WTC11 (cell line): ENCODE results near the gene TERT. TPM values are rescaled to one million over a fixed set of nuclear protein-coding genes. Genes with fewer than 3 reads are reported as not detected.
A peak's percentile ranks its signal among the peaks of the same experiment; 100 is the strongest.

Source experiments
- ATAC-seq: fragments of 200-7000 bp; cut with Tn5 transposase; 2 replicates; pipeline ENCODE4 v1.10.0; 2021; ENCODE audit warnings: mild to moderate bottlenecking, moderate library complexity
- CTCF ChIA-PET: fragments of 300-600 bp; sonication (Branson Sonifier 250); formaldehyde crosslinking; loops from one replicate; lab custom pipeline; 2021; ENCODE audit warnings: antibody characterized with exemption; lab: Charles Lee
- POLR2A ChIA-PET: fragments of 350-600 bp; sonication (Branson Sonifier 250); formaldehyde crosslinking; loops from one replicate; lab custom pipeline; 2021; ENCODE audit warnings: antibody characterized with exemption; lab: Charles Lee
- DNase-seq: peaks from one replicate; pipeline ENCODE4 v3.0.0; 2021; ENCODE audit warnings: low spot score
- H3K27ac Mint-ChIP-seq: 2 replicates; pipeline ENCODE4 v1.8.0; 2021; ENCODE audit warnings: mixed read lengths
- H3K27me3 Mint-ChIP-seq: 2 replicates; pipeline ENCODE4 v1.8.0; 2021; ENCODE audit warnings: low read depth, mild to moderate bottlenecking, moderate library complexity, mixed read lengths
- H3K36me3 Mint-ChIP-seq: 2 replicates; pipeline ENCODE4 v1.8.0; 2021; ENCODE audit warnings: mixed read lengths
- H3K4me1 Mint-ChIP-seq: 2 replicates; pipeline ENCODE4 v1.8.0; 2022; ENCODE audit warnings: mixed read lengths
- H3K4me3 Mint-ChIP-seq: 2 replicates; pipeline ENCODE4 v1.8.0; 2021; ENCODE audit warnings: mild to moderate bottlenecking, moderate library complexity, mixed read lengths
- H3K9me3 Mint-ChIP-seq: 2 replicates; pipeline ENCODE4 v1.8.0; 2021; ENCODE audit warnings: mixed read lengths
- ATF1 ChIP-seq: sonication (generic); formaldehyde crosslinking; IDR thresholded peaks from 2 replicates; pipeline ENCODE4 v1.8.1; 2023; ENCODE audit warnings: mild to moderate bottlenecking, moderate library complexity, missing genetic modification reagents
- ESRRA ChIP-seq: sonication (generic); formaldehyde crosslinking; IDR thresholded peaks from 2 replicates; pipeline ENCODE4 v1.8.1; 2022; ENCODE audit warnings: mild to moderate bottlenecking, missing genetic modification reagents, borderline replicate concordance
- FOXP1 ChIP-seq: sonication (generic); formaldehyde crosslinking; IDR thresholded peaks from 2 replicates; pipeline ENCODE4 v1.8.0; 2022; ENCODE audit warnings: missing genetic modification reagents, mild to moderate bottlenecking, moderate library complexity, borderline replicate concordance
- GTF2I ChIP-seq: fragments of 250-450 bp; sonication (Bioruptor Pico); conservative IDR thresholded peaks from 2 replicates; pipeline ENCODE4 v1.4.0; 2021; ENCODE audit warnings: mild to moderate bottlenecking
- HMGA2 ChIP-seq: fragments of 250-450 bp; sonication (Bioruptor Pico); IDR thresholded peaks from 2 replicates; pipeline ENCODE4 v1.4.0; 2021; ENCODE audit warnings: mild to moderate bottlenecking, moderate library complexity
- JAZF1 ChIP-seq: fragments of 250-450 bp; sonication (Bioruptor Pico); IDR thresholded peaks from 2 replicates; pipeline ENCODE4 v1.9.0; 2021; ENCODE audit warnings: moderate library complexity, mild to moderate bottlenecking, inconsistent platforms
- MXD4 ChIP-seq: fragments of 250-450 bp; sonication (Bioruptor Pico); IDR thresholded peaks from 2 replicates; pipeline ENCODE4 v1.8.0; 2021; ENCODE audit warnings: mild to moderate bottlenecking, moderate library complexity, borderline replicate concordance
- OVOL2 ChIP-seq: fragments of 250-450 bp; sonication (Bioruptor Pico); IDR thresholded peaks from 2 replicates; pipeline ENCODE4 v1.9.0; 2021; ENCODE audit warnings: mild to moderate bottlenecking, borderline replicate concordance
- SMAD3 ChIP-seq: sonication (generic); formaldehyde crosslinking; IDR thresholded peaks from 2 replicates; pipeline ENCODE4 v1.8.0; 2022; ENCODE audit warnings: missing genetic modification reagents, mild to moderate bottlenecking, borderline replicate concordance
- SMAD4 ChIP-seq: sonication (generic); formaldehyde crosslinking; IDR thresholded peaks from 2 replicates; pipeline ENCODE4 v1.8.0; 2022; ENCODE audit warnings: mild to moderate bottlenecking, missing genetic modification reagents
- TCF7 ChIP-seq: sonication (generic); formaldehyde crosslinking; IDR thresholded peaks from 2 replicates; pipeline ENCODE4 v1.8.0; 2022; ENCODE audit warnings: mild to moderate bottlenecking, low read depth, missing genetic modification reagents, moderate library complexity
- TEAD1 ChIP-seq: sonication (generic); formaldehyde crosslinking; IDR thresholded peaks from 2 replicates; pipeline ENCODE4 v1.8.0; 2022; ENCODE audit warnings: mild to moderate bottlenecking, missing genetic modification reagents
- ZNF263 ChIP-seq: sonication (generic); formaldehyde crosslinking; IDR thresholded peaks from 2 replicates; pipeline ENCODE4 v1.8.1; 2022; ENCODE audit warnings: low read depth, mild to moderate bottlenecking, moderate library complexity, missing genetic modification reagents
- total RNA-seq: library from RNA; stranded (reverse); gene quantifications from 3 replicates; pipeline ENCODE4 v1.2.3, GENCODE V29; 2021
- TF ChIP-seq, protein P1 (sequence below): sonication (generic); formaldehyde crosslinking; IDR thresholded peaks from 2 replicates; pipeline ENCODE4 v1.8.1; 2023; ENCODE audit warnings: mild to moderate bottlenecking, missing genetic modification reagents, borderline replicate concordance
- TF ChIP-seq, protein P2 (sequence below): fragments of 250-450 bp; sonication (Bioruptor Pico); IDR thresholded peaks from 2 replicates; pipeline ENCODE4 v1.8.0; 2021; ENCODE audit warnings: mild to moderate bottlenecking
- TF ChIP-seq, protein P3 (sequence below): sonication (generic); formaldehyde crosslinking; IDR thresholded peaks from 2 replicates; pipeline ENCODE4 v1.8.1; 2023; ENCODE audit warnings: mild to moderate bottlenecking, missing genetic modification reagents, moderate library complexity
- TF ChIP-seq, protein P4 (sequence below): sonication (generic); formaldehyde crosslinking; IDR thresholded peaks from 2 replicates; pipeline ENCODE4 v1.8.1; 2022; ENCODE audit warnings: mild to moderate bottlenecking, missing genetic modification reagents, moderate library complexity, borderline replicate concordance
- TF ChIP-seq, protein P5 (sequence below): fragments of 250-450 bp; sonication (Bioruptor Pico); IDR thresholded peaks from 2 replicates; pipeline ENCODE4 v1.9.0; 2021; ENCODE audit warnings: moderate library complexity, mild to moderate bottlenecking, inconsistent platforms, borderline replicate concordance

The TERT gene
- total RNA-seq, 1 experiment from 2014 or later, result 42.9 TPM

DNA sequence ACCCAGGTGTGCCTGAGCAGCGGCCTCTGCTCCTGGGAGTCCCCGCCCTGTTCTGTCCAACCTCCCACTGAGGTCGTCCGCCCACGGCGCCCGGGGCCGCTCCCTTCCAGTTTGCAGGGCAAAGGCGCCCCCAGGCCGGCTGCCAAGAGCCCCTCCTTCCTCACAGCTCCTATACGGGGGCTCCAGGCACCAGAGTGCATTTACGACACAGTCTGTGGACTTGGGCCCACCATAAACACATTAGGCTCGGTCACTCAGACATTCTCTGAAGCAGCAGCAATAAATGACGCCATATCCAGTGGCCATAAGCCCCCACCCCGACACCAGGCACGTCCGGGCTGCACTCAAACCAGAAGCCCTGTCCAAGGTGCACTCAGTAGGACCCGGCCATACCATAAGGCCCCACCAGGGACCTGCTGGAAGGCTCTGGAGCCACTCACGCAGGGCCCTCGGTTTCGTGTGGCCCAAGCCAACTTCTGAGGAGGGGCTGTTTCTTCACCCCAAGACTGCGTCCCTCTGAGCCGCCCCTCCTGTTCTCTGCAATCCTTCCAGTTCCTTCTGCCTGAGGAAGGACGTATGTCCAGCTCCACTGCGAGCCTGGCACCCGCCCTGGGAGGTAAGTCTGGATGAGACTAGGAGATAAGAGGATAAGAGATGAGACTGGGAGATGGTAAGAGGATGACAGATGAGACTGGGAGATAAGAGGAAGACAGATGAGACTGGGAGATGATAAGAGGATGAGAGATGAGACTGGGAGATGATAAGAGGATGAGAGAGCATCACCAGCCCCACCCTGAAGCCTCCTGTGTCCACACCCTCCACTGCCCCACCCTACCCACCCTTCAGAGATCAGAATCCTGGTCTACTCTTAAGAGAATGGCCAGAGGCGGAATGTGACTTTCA, 42.9 kb downstream of the TERT start:
- no peaks in the 10 kb centered on the region for H3K27me3 Mint-ChIP-seq
- no peaks in the 10 kb centered on the region for H3K4me1 Mint-ChIP-seq
- no peak overlapping the region for H3K27ac Mint-ChIP-seq
- peaks cover 3% of the 10 kb centered on the region; the same call in 1 of the 2 replicates for H3K36me3 Mint-ChIP-seq
- ATAC-seq (peak; percentile 18; the same call in 1 of the 2 replicates), DNase-seq (no peak)
- TF ChIP-seq, protein P1, sequence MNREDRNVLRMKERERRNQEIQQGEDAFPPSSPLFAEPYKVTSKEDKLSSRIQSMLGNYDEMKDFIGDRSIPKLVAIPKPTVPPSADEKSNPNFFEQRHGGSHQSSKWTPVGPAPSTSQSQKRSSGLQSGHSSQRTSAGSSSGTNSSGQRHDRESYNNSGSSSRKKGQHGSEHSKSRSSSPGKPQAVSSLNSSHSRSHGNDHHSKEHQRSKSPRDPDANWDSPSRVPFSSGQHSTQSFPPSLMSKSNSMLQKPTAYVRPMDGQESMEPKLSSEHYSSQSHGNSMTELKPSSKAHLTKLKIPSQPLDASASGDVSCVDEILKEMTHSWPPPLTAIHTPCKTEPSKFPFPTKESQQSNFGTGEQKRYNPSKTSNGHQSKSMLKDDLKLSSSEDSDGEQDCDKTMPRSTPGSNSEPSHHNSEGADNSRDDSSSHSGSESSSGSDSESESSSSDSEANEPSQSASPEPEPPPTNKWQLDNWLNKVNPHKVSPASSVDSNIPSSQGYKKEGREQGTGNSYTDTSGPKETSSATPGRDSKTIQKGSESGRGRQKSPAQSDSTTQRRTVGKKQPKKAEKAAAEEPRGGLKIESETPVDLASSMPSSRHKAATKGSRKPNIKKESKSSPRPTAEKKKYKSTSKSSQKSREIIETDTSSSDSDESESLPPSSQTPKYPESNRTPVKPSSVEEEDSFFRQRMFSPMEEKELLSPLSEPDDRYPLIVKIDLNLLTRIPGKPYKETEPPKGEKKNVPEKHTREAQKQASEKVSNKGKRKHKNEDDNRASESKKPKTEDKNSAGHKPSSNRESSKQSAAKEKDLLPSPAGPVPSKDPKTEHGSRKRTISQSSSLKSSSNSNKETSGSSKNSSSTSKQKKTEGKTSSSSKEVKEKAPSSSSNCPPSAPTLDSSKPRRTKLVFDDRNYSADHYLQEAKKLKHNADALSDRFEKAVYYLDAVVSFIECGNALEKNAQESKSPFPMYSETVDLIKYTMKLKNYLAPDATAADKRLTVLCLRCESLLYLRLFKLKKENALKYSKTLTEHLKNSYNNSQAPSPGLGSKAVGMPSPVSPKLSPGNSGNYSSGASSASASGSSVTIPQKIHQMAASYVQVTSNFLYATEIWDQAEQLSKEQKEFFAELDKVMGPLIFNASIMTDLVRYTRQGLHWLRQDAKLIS (CRISPR knock-in tag), result no peak
- TF ChIP-seq ZNF263 (no peak), ATF1 (no peak), FOXP1 (no peak), SMAD4 (CRISPR knock-in tag) (no peak), MXD4 (CRISPR knock-in tag) (no peak), JAZF1 (CRISPR knock-in tag) (no peak), TEAD1 (CRISPR knock-in tag) (no peak), GTF2I (no peak), OVOL2 (CRISPR knock-in tag) (no peak), SMAD3 (no peak), TCF7 (no peak), ESRRA (CRISPR knock-in tag) (no peak), HMGA2 (CRISPR knock-in tag) (no peak)
- TF ChIP-seq, protein P2, sequence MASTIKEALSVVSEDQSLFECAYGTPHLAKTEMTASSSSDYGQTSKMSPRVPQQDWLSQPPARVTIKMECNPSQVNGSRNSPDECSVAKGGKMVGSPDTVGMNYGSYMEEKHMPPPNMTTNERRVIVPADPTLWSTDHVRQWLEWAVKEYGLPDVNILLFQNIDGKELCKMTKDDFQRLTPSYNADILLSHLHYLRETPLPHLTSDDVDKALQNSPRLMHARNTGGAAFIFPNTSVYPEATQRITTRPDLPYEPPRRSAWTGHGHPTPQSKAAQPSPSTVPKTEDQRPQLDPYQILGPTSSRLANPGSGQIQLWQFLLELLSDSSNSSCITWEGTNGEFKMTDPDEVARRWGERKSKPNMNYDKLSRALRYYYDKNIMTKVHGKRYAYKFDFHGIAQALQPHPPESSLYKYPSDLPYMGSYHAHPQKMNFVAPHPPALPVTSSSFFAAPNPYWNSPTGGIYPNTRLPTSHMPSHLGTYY (CRISPR knock-in tag), result no peak
- TF ChIP-seq, protein P3, sequence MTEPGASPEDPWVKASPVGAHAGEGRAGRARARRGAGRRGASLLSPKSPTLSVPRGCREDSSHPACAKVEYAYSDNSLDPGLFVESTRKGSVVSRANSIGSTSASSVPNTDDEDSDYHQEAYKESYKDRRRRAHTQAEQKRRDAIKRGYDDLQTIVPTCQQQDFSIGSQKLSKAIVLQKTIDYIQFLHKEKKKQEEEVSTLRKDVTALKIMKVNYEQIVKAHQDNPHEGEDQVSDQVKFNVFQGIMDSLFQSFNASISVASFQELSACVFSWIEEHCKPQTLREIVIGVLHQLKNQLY (CRISPR knock-in tag), result no peak
- TF ChIP-seq, protein P4, sequence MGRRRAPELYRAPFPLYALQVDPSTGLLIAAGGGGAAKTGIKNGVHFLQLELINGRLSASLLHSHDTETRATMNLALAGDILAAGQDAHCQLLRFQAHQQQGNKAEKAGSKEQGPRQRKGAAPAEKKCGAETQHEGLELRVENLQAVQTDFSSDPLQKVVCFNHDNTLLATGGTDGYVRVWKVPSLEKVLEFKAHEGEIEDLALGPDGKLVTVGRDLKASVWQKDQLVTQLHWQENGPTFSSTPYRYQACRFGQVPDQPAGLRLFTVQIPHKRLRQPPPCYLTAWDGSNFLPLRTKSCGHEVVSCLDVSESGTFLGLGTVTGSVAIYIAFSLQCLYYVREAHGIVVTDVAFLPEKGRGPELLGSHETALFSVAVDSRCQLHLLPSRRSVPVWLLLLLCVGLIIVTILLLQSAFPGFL (CRISPR knock-in tag), result no peak
- TF ChIP-seq, protein P5, sequence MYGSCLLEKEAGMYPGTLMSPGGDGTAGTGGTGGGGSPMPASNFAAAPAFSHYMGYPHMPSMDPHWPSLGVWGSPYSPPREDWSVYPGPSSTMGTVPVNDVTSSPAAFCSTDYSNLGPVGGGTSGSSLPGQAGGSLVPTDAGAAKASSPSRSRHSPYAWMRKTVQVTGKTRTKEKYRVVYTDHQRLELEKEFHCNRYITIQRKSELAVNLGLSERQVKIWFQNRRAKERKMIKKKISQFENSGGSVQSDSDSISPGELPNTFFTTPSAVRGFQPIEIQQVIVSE (CRISPR knock-in tag), result no peak
- no peaks in the 10 kb centered on the region for H3K9me3 Mint-ChIP-seq
- ChIA-PET POLR2A (no interaction called here), CTCF (no interaction called here)
- H3K4me3 Mint-ChIP-seq, result no peak overlapping the region
